Fibroblast of villous mesenchyme (primary cell): ENCODE results near the gene NEMF. TPM values are rescaled to one million over a fixed set of nuclear protein-coding genes. Genes with fewer than 3 reads are reported as not detected.
"Not testable (repeated sequence)": the region's sequence is repeated elsewhere in the genome, so short reads cannot be mapped to it uniquely, and the experiment has no call there.

Source experiments
- DNase-seq: peaks from one replicate; pipeline ENCODE4 v3.0.0-alpha.2; 2010; ENCODE audit warnings: low read depth
- H3K4me3 ChIP-seq: 2 replicates; pipeline ENCODE4 v1.5.1; 2011; ENCODE audit warnings: low read depth, mild to moderate bottlenecking, low read length
- total RNA-seq: library from RNA; depleted of rRNA; stranded (reverse); fragments of >200 nt; gene quantifications from 2 replicates; pipeline ENCODE4 v1.2.3, GENCODE V29; 2012
- TF ChIP-seq, protein P1 (sequence below): IDR thresholded peaks from 2 replicates; pipeline ENCODE4 v1.5.1; 2012; ENCODE audit warnings: low read depth, mild to moderate bottlenecking, low read length; ENCODE audit not compliant: insufficient read depth

Gene NEMF, protein sequence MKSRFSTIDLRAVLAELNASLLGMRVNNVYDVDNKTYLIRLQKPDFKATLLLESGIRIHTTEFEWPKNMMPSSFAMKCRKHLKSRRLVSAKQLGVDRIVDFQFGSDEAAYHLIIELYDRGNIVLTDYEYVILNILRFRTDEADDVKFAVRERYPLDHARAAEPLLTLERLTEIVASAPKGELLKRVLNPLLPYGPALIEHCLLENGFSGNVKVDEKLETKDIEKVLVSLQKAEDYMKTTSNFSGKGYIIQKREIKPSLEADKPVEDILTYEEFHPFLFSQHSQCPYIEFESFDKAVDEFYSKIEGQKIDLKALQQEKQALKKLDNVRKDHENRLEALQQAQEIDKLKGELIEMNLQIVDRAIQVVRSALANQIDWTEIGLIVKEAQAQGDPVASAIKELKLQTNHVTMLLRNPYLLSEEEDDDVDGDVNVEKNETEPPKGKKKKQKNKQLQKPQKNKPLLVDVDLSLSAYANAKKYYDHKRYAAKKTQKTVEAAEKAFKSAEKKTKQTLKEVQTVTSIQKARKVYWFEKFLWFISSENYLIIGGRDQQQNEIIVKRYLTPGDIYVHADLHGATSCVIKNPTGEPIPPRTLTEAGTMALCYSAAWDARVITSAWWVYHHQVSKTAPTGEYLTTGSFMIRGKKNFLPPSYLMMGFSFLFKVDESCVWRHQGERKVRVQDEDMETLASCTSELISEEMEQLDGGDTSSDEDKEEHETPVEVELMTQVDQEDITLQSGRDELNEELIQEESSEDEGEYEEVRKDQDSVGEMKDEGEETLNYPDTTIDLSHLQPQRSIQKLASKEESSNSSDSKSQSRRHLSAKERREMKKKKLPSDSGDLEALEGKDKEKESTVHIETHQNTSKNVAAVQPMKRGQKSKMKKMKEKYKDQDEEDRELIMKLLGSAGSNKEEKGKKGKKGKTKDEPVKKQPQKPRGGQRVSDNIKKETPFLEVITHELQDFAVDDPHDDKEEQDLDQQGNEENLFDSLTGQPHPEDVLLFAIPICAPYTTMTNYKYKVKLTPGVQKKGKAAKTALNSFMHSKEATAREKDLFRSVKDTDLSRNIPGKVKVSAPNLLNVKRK
- 70.0 and 72.5 TPM in 2 replicates for total RNA-seq

DNA sequence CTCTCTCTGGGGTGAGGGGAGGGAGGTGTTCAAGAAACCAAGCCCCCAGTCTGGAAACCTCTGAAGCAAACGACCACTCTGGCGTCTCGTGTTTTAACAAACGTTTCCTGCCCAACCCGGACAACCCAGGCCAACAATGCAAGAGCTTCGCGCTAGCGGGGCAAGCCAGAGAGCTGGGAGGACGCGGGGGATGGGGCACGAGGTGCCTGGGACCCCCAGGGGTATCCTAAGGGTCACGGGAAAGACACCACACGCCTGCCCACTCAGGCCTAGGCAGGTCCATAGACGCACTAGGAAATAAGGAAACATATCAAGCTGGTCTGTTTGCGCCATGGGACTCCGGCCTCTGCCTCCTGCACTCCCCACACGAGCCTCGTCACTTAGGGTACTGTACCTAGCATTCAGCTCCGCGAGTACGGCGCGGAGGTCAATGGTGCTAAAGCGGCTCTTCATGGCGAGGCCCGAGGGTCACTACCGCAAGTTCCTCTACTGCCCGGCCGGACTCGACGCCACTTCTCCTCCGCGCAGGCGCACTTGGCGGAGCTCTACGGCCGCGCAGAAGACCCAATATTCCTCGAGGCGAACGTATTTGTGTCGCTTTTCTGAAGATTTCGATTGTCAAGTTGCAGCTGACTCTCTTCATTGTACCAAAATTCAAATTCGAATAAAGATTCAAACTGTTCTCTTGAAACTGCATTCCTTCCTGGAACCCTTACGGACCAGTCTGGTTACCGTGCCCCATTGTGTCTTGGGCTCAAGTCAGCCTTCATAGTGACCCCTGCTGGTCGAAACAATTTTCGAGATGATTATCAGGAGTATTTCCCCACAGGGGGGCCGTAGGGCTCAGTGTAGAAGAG is at the start of gene NEMF:
Gene NEMF, minus strand, starts transcription at position 488 of the 857 bp plus-strand sequence. Its CDS starts 35 bp downstream, at position 453.
- TF ChIP-seq, protein P1, sequence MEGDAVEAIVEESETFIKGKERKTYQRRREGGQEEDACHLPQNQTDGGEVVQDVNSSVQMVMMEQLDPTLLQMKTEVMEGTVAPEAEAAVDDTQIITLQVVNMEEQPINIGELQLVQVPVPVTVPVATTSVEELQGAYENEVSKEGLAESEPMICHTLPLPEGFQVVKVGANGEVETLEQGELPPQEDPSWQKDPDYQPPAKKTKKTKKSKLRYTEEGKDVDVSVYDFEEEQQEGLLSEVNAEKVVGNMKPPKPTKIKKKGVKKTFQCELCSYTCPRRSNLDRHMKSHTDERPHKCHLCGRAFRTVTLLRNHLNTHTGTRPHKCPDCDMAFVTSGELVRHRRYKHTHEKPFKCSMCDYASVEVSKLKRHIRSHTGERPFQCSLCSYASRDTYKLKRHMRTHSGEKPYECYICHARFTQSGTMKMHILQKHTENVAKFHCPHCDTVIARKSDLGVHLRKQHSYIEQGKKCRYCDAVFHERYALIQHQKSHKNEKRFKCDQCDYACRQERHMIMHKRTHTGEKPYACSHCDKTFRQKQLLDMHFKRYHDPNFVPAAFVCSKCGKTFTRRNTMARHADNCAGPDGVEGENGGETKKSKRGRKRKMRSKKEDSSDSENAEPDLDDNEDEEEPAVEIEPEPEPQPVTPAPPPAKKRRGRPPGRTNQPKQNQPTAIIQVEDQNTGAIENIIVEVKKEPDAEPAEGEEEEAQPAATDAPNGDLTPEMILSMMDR, result peak; percentile 69
- H3K4me3 ChIP-seq, result peak within 1 kb of the TSS; percentile 96
- peak; percentile 88 for DNase-seq

DNA sequence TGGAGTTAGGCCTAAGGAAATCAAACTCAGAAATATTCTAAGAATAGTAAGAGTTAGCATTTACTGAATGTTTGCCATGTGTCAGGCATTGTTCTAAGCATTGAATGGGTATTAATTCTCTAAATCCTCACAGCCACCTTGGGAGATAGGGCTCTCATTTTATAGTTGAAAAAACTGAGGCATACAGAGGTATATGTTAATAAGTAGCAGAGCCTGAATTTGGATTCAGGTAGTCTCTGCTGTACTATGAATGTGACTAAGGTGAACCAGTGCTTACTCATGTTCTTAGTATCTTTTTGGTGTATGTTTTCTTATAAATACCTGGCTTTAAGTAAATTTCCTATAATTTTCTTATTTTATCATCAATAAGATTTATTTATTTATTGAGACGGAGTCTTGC is 48.4 kb upstream of the NEMF start:
- DNase-seq, result no peak
- TF ChIP-seq, protein P1, result no peak

DNA sequence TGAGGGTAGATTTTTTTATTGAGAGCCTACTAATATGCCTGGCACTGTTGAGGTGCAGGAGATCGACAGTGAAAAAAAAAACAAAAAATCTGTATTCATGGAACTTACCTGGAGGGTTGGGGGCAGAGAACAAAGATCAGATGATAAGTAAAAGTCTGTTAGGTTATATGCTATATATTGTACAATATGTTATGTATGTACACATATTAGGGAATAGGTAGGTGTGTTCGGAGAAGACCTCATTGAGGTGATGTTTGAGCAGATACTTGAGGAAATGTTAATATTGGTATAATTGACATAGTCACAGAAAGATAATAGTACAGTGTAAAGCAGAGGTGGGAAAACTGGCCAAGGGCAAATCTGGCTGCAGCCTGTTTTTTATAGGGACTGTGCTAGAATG is 45.9 kb upstream of the NEMF start:
- TF ChIP-seq, protein P1, result no peak
- no peak overlapping the region for H3K4me3 ChIP-seq
- DNase-seq, result no peak

More for the DNA sequence above, 48.4 kb upstream of the NEMF start:
- H3K4me3 ChIP-seq, result no peak overlapping the region

DNA sequence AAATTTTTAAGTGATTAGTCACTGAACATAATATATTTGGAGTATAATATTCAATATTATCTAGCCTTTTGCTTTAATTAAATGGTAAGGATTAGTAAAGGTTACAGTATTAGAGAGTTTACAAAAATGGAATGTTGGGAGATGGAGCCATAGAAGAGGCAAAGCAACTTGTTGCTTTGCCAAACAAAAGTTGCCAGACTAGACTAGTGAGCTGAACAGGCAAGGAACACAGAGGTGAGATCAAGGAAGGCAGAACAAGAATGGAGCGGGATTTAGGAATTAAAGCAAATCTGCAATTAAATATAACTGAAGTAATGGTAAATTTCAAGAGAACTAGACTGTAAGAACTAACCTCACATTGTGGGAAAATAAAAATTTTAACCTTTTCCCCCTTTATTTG is 45.4 kb upstream of the NEMF start:
- TF ChIP-seq, protein P1, result no peak
- no peak overlapping the region for H3K4me3 ChIP-seq
- no peak for DNase-seq

DNA sequence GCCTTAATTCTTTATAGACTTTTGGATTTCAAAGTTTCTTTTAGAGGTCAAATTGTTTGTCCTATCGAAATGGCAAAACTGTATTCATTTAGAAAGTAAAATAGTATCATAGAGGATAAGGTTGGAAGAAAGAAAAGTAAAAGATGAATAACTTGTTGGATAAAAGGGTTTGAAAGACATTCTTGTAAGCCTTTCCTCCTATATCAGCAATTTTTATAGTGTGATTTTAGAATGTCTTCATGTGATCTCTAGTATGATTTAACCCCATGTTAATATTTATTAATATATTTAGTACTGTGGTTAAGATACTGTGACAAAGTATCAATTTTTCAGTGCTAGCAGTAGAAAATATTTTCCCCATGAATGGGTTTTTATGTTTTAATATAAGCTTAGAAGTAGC is 44.8 kb upstream of the NEMF start:
- H3K4me3 ChIP-seq, result peak overlapping the region; percentile 87
- TF ChIP-seq, protein P1, result no peak
- no peak for DNase-seq

DNA sequence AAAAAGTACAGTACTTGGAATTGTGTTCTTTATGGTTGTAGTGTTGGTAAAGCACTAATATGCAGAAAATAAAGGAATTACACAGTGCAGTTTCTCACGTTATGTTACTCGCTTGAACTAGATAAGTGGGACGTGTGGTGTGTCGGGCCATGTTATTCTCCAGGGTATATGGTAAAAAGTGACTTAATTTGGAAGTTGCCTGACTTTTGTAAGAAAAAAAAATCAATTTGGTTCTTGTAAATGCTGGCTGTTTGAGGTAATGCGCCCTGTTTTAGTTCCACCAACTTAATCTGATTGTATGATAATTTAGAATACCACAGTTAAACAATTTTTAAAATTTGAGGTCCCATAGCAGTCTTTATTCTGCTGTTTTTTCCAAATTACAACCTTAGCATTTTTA is 44.4 kb upstream of the NEMF start:
- TF ChIP-seq, protein P1, result no peak
- DNase-seq, result no peak
- peak overlapping the region; percentile 87 for H3K4me3 ChIP-seq

DNA sequence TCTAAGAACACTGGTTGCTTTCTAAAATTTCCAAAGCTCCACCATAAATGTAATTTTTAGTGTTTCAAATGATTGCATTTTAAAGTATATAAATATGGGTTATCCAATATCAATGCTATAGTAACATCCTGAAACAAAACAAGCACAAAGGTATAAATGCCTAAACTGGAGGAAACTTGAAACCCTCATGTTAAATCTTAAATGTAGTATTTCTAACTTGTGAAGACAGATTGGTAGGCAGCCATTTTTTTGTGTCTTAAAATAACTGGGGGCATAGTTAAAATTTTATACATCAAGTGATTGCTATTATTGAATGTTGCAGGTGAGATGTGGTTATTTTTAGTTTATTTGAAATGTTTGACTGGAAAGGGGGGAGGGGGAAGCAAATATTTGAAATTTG is 43.7 kb upstream of the NEMF start:
- not testable (repeated sequence) for DNase-seq
- H3K4me3 ChIP-seq, result peak overlapping the region; percentile 87
